ENCODE measurements around the gene PRDM16.
"Not testable (repeated sequence)": the region's sequence is repeated elsewhere in the genome, so short reads cannot be mapped to it uniquely, and the experiment has no call there.

Gene PRDM16

DNA sequence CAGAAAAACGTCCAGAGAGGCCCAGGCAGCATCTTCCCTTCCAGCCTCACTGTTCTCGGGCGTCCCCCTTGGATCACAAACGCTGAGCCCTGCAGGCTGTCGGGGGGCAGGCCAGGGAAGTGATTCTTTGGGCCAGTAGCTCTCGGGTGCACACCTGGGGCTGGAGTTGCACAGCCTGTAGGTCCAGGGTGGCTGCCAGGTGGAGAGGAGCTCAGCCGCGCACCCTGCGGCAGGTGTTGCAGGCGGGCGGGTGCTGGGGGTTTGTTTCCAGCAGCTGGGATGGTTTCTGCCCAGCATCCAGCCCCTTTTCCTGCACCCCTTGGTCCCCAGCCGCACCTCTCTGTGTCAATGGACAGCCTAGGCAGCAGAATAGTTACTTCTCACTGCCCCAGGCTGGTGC, 15.7 kb downstream of the PRDM16 start:
- no peak for DNase-seq

- no peak for DNase-seq
Observed at GRCh38 chr1:3085721-3086120, 16.7 kb downstream of the PRDM16 start.

DNA sequence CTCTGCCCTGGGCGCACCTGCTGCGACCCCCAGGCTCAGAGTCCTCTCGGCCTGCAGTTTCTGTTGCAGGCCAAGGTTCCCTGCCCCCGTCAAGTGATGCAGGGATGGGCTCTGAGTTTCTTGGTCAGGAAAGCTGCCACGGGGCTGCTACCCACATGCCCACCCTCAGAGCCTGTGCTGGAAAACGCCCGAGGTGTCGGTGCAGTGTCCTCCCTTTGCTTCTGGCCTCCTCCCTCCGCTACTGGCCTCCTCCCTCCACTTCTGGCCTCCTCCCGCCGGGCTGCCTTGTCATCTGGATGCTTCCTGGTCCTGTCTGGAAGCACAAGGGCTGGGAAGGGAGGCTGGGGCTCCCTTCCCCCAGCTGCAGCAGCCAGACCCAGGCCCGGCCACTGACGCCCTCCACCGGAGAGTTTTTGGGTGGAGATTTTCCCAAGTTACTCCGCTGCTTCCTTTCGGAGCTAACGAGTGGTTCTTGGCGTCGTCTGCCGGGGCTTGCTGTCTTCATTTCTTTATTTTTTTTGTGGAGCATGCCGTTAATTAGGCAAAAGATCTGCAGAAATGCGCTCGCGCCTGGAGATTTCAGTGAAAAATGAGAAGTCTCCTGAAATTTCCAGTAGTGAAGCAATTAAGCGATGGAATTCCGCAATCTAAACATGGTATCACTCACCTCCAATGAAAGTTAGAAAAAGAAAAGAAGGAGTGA, 17.4 kb downstream of the PRDM16 start:
- no peak for DNase-seq

- DNase-seq: no peak
Observed at GRCh38 chr1:3087049-3087448, 18.0 kb downstream of the PRDM16 start.

- DNase-seq: not testable (repeated sequence)
Observed at GRCh38 chr1:3087946-3088668, 19.1 kb downstream of the PRDM16 start.

DNA sequence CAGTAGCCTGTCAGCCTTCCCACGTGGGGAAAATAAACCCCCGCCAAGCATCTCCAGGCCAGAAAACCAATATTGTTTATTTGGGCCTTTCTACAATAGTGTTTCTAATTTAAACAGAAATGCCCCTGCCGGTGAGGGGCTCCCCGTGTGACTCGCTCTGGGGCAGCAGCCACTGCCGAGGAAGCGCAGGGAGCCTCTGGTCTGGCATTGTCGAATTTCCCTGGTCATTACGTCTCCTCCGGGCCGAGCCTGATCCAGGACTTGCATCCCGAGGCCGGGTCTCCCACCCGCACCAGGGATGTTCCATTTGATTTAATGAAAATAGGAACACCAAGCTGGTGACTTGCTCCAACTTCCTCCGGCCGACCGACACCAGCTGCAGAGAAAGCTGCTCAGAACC, 20.5 kb downstream of the PRDM16 start:
- DNase-seq: no peak

DNA sequence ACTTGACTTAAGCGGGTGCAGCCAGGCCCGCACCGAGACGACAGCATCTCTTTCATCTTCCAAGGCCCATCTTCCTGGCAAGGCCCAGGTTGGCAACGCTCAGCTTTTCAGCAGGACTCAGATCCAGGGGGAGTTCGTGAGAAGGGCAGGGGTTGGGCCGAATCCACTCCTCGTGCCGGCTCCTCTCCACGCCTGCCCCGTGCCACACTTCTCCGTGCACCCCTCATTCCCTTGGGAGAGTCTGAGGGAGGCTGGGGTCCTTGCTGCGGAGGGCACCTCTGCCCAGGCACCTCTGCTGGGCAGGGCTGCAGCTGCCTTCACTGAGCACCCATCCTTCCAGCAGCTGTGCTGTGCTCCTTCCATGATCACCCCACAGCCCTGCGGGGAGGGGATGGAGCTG, 22.3 kb downstream of the PRDM16 start:
- no peak for DNase-seq

GRCh38 chr1:3092530-3092929, 23.5 kb downstream of the PRDM16 start:
- no peak for DNase-seq

- no peak for DNase-seq
Observed at GRCh38 chr1:3093898-3094626, 25.1 kb downstream of the PRDM16 start.

GRCh38 chr1:3094863-3095780, 26.1 kb downstream of the PRDM16 start:
- no peak for DNase-seq

DNA sequence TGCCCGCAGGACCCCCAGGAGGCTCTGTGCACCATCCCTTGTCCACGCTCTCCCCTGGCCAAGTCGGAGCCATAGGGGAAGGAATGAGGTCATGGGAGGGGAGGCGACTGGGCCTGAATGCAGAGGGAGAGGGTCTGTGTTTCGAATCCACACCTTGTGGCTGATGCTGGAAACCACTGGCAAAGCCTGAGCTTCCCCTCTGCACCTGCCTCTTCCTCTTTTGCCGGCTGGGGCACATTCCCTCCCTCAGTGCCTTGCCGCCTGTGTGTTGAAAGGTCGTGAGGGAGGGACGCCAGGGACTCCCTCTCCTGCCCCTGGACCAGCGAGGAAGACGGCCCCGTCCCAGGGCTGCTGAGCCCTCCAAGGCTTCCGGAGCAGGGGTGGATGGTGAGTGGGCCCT, 27.3 kb downstream of the PRDM16 start:
- no peak for DNase-seq

- no peak for DNase-seq
Observed at GRCh38 chr1:3097231-3097630, 28.2 kb downstream of the PRDM16 start.

GRCh38 chr1:3097861-3098260, 28.9 kb downstream of the PRDM16 start:
- DNase-seq: no peak

- no peak for DNase-seq
Observed at GRCh38 chr1:3099861-3100260, 30.9 kb downstream of the PRDM16 start.

GRCh38 chr1:3101124-3101939, 32.3 kb downstream of the PRDM16 start:
- no peak for DNase-seq

DNA sequence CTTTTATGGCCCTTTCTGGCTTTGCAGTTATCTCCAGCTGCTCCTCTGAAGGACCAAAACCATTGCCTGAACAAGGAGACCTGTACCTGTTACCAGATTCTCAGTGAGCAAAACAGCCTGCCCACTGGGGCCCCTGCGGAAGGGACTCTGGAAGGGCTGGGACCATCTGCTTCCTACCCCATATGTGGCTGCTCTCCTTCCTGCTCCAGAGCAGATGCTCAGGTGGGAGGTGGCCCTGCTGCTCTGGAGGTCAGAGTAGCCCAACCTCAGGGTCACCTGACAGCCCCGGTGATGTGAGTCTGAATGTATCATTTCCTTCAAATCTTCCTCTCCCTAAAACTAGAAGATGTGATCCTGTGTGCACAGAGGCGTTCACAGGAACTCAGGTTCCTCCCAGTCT, 33.6 kb downstream of the PRDM16 start:
- DNase-seq: no peak

DNA sequence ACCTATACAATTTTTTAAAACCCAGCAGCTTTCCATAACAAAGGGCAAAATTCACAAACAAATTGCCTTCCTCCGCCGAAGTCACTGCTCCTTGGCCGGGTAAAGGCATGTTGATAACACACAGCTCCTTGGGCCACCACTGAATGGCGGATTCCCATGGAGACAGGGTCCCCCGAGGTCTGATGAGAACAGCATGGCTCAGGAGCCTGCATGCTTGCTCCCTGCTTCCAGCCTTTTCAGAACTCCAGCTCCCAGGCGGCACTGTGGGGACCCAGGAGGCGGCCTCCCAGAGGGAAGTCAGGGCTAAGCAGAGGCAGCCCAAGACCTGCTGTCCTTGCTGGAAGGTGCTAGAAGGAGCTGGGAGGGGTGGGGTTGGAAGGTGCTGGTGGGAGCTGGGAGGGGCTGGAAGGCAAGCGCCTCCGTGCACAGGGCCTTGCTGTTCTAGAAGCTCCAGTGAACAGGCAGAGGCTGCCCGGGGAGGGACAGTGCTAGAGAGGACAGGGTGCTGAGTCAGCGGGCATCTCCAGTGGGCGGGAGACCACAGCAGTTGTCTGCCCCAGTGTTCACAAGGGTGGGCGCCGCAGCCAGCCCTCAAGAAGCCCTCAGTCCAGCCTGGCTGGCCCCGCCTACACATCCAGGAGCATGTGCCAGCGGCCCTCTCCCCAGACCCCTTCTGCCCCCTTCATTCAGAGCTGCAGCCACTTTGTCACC, 35.1 kb downstream of the PRDM16 start:
- no peak for DNase-seq

DNA sequence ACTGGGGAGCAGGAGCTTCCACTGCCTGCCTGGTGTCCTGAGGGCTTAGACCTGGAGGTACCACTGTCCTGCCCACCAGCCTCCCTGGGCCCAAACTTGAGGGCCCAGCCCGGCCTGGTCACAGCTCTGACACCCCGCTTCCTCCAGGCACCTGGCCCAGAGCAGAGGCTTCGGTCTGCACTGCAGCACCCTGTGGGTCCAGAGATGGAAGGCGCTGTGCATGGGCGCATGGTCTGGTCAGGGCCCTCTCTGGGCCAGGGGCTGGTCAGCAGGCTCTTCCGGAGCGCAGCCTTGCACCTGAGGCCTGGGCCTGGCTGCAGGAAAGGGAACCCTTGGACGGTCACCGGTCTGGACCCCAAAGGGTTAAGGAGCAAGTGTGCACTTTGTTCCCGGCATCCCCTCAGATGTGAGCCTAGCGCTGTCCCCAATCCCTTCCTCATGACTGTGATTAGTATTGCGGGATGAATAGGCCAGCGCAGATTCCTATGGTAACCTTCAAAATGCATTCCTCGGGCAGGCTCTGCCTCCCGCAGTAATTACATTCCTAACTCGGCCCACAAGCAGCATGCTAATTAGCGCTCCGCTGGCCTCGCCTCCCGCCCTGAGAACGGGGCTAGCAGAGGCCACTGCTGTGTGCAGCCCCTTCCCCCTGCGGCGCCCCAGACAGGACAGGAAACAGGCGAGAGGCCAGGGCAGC, 36.3 kb downstream of the PRDM16 start:
- DNase-seq: no peak

- no peak for DNase-seq
Observed at GRCh38 chr1:3106216-3106615, 37.2 kb downstream of the PRDM16 start.

- DNase-seq: no peak
Observed at GRCh38 chr1:3107201-3107600, 38.2 kb downstream of the PRDM16 start.

DNA sequence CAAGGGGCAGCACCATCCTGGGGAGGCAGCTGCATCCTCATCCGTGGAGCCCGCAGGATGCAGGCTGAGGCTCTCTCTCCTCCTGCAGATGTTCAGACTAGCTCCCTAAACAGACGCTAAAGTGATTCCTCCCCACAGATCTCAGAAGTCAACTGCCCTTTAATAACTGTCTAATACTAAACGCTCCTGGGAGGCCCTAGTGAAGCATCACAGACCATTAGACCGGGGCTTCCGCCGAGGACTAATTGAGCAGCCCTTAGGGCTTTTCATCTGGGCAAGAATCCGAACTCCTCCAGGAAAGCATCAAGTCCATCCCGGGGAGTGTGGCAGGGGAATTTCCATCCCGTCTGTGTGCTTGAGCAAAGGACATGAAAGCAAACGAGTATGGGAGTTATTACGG, 40.4 kb downstream of the PRDM16 start:
- DNase-seq: no peak

Data from stimulated activated CD4-positive, alpha-beta T cell treated with anti-CD3 and anti-CD28 coated beads, Interleukin-12 subunit alpha, Interleukin-12 subunit beta, amount 100 ng/mL, for 4 hours (primary cell).